Activated T-cell treated with anti-CD3 and anti-CD28 coated beads for 24 hours (primary cell): ENCODE measurements around the gene MANEAL.

Source experiments
- DNase-seq: peaks from one replicate; pipeline ENCODE4 v3.0.0-alpha.2; 2020; ENCODE audit warnings: low read depth

MANEAL gene

GRCh38 chr1:37828410-37829074, 34.9 kb downstream of the MANEAL start:
- no peak for DNase-seq

- DNase-seq = no peak
Observed at GRCh38 chr1:37831109-37831508, 37.5 kb downstream of the MANEAL start.

DNA sequence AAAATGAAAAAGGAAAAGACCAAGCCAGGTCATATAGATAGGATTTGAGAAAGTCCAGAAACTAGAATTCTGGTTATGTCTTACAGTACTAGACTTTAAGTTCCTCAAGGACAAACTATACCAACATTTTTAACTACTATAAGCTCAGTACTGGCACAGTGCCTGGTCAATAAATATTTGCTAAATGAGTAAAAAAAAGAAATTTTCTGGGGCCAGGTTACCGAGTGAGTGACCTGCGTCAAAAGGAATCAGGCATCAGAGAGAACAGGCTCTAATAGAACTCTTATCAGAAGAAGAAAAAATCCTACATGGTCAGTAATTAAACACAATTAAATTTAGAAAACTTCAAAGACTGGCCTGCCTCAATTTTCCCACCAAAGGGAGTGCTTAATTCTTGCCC, 38.2 kb downstream of the MANEAL start:
- DNase-seq = no peak

GRCh38 chr1:37836788-37837187, 43.1 kb downstream of the MANEAL start:
- DNase-seq = no peak

GRCh38 chr1:37839676-37840075, 46.0 kb downstream of the MANEAL start:
- no peak for DNase-seq

GRCh38 chr1:37840711-37841110, 47.1 kb downstream of the MANEAL start:
- no peak for DNase-seq

GRCh38 chr1:37841652-37842051, 48.0 kb downstream of the MANEAL start:
- no peak for DNase-seq

DNA sequence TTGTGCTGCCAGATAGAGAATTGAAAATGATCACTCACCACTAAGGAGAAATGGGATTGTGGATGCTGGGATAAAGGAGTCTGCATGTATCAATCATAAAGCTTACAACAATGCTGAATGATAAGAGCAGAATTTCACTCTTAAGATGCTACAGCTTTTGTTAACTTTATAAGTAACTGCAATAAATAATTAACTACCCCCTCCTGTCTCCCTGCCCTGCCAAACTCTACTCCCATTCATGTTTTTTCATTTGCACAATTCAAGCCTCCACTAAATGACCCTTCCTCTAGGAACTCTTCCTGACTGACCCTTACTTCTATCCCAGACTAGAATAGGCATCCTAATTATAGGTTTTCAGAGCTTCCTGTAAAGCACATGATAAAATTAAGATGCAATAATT, 50.9 kb downstream of the MANEAL start:
- no peak for DNase-seq

GRCh38 chr1:37845049-37845646, 51.5 kb downstream of the MANEAL start:
- DNase-seq = no peak

- no peak for DNase-seq
Observed at GRCh38 chr1:37845786-37846185, 52.1 kb downstream of the MANEAL start.

DNA sequence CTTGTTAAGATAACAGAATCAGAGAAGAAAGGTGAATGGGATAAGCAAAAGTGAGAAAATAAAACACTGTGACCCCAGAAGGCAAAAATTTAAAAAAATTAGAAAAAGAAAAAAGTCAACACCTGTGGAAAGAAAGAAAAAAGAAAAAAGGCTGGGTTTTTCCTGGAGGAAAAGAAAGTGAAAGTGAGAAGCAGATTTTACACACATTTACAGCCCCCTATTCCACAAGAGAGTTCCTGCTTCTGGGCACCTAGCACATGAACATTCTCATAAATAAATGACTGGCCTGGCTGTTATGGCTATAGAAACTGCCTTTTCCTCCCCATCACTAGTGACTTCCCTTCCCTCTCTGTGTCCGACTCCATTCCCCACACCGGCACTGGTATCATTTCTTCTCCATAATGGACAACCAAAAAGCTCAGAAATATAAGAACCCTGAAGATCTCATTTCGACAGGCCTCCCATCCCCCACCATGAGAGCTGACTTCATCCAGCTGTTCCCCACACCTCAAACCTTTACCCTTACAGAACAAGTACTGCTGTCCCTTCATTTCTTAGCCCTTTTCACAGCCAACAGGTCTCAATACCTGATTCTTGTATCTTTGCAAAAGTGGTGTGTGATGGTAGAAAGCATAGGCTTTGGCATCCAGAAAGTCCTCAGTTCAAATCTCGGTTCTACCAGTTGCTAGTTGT, 53.1 kb downstream of the MANEAL start:
- DNase-seq = no peak

- DNase-seq = no peak
Observed at GRCh38 chr1:37849480-37849879, 55.8 kb downstream of the MANEAL start.

GRCh38 chr1:37850352-37850955, 56.8 kb downstream of the MANEAL start:
- no peak for DNase-seq
